Gastrocnemius medialis (tissue), 4 donors: ENCODE measurements around the gene FUNDC1. TPM values are rescaled to one million over a fixed set of nuclear protein-coding genes. Genes with fewer than 3 reads are reported as not detected.

Experiments used
- ATAC-seq, 2 donors: fragments of 150-250 bp; one replicate each; pipeline ENCODE4 v1.9.1; 2016
- DNase-seq, 2 donors: peaks; one replicate each; pipeline ENCODE4 v3.0.0-alpha.2; 2019
- H3K27ac ChIP-seq, 4 donors: fragments of 200-600 bp; sonication (generic); 1 replicate in 1 of 4; 2 replicates in 3 of 4; pipeline ENCODE4 v1.5.1; 2016 to 2018; ENCODE audit warnings: mild to moderate bottlenecking in 2 of 4, moderate library complexity in 1 of 4
- H3K27me3 ChIP-seq, 3 donors: fragments of 200-600 bp; sonication (generic) in 2 of 3; 1 replicate in 1 of 3; 2 replicates in 2 of 3; pipeline versions ENCODE4 v1.5.1 to v1.6.0; 2016 to 2019; ENCODE audit warnings: mild to moderate bottlenecking in 1 of 3, moderate library complexity in 1 of 3
- H3K36me3 ChIP-seq, 2 donors: fragments of 200-600 bp; sonication (generic) in 1 of 2; one replicate each; pipeline ENCODE4 v1.5.1; 2017 to 2018
- H3K4me1 ChIP-seq, 2 donors: fragments of 200-600 bp; sonication (generic) in 1 of 2; one replicate each; pipeline ENCODE4 v1.5.1; 2016 to 2017; ENCODE audit warnings: mild to moderate bottlenecking in 2 of 2
- H3K4me3 ChIP-seq, 4 donors: fragments of 200-600 bp; sonication (generic) in 3 of 4; 1 replicate in 1 of 4; 2 replicates in 3 of 4; pipeline ENCODE4 v1.5.1; 2016 to 2019; ENCODE audit warnings: mild to moderate bottlenecking in 2 of 4
- H3K9me3 ChIP-seq, 3 donors: fragments of 200-600 bp; sonication (generic) in 2 of 3; 1 replicate in 1 of 3; 2 replicates in 2 of 3; pipeline ENCODE4 v1.5.1; 2016 to 2019
- CTCF ChIP-seq, 5 experiments: fragments of 450-650 bp in 3 of 5; fragments of 200-600 bp in 2 of 5; sonication (generic) in 2 of 5; IDR thresholded peaks in 4 of 5; conservative IDR thresholded peaks in 1 of 5; 1 replicate in 4 of 5; 2 replicates in 1 of 5; pipeline ENCODE4 v1.5.1; 2016 to 2019; ENCODE audit warnings: antibody characterized with exemption in 5 of 5, mild to moderate bottlenecking in 3 of 5, moderate library complexity in 3 of 5
- POLR2A ChIP-seq, 2 donors: fragments of 450-650 bp; IDR thresholded peaks; one replicate each; pipeline ENCODE4 v1.6.1; 2017; ENCODE audit warnings: antibody characterized with exemption in 2 of 2, mild to moderate bottlenecking in 2 of 2, moderate library complexity in 2 of 2
- in situ Hi-C, 4 donors: fragments of 200-750 bp; cut with MboI; loops; one replicate each; pipeline versions ENCODE4 v1.15.0 to v1.8.0; 2017; ENCODE audit warnings: low sequenced_read_pairs in 4 of 4
- intact Hi-C: fragments of 100-400 bp; cut with DNase I; formaldehyde crosslinking; loops from one replicate; pipeline ENCODE4 v1.15.1; 2023; ENCODE audit warnings: low total_unique reads
- total RNA-seq, 4 donors: library from RNA; depleted of rRNA; stranded (reverse); fragments of >200 nt; gene quantifications; one replicate each; pipeline versions ENCODE4 v1.1.0 to v1.2.3, GENCODE V29; 2016

The FUNDC1 gene
- total RNA-seq = 10 to 100 TPM in 1 of 4 donors, 1 to 10 TPM in 3; 3.5 to 17.0 (median 6.2) TPM

GRCh38 chrX:44542567-44543325 is at the start of gene FUNDC1:
FUNDC1 (minus strand) TSS chrX:44542859; CDS start chrX:44542832, 27 bp downstream.
- DNase-seq (peak; percentile 77 to 89), ATAC-seq (peak; percentile 99)
- Histone ChIP-seq H3K27me3 (no peaks in the 10 kb centered on the region), H3K36me3 (no peaks in the 10 kb centered on the region), H3K4me1 (peaks cover 5 to 12% of the 10 kb centered on the region in 2 donors), H3K27ac (peak within 1 kb of the TSS; percentile 57 to 82 (median 77)), H3K4me3 (peak within 1 kb of the TSS; percentile 48 to 80 (median 62)), H3K9me3 (no peaks in the 10 kb centered on the region)
- intact Hi-C loops = loop anchor here (5.0 kb wide), 1 partner anchor 330 kb away; the partner anchor contains the start of gene KDM6A
- TF ChIP-seq POLR2A (IDR thresholded peaks at IDR 0.05) (peak; percentile 20 to 28), CTCF (IDR thresholded peaks at IDR 0.05 in 4 of 5, conservative IDR thresholded peaks at IDR 0.05 in 1 of 5) (peak in 3 of 5 experiments; percentile 23 to 31 (median 24))
- in situ Hi-C loops = no loop called here

- Histone ChIP-seq H3K36me3 (no peaks in the 10 kb centered on the region), H3K4me1 (no peaks in the 10 kb centered on the region), H3K27me3 (no peaks in the 10 kb centered on the region), H3K27ac (no peak overlapping the region), H3K4me3 (no peak overlapping the region), H3K9me3 (no peaks in the 10 kb centered on the region)
- in situ Hi-C loops (no loop called here), intact Hi-C loops (no loop called here)
- no peak for DNase-seq
- TF ChIP-seq POLR2A (IDR thresholded peaks at IDR 0.05) = no peak
- no peak for TF ChIP-seq CTCF (IDR thresholded peaks at IDR 0.05 in 4 of 5, conservative IDR thresholded peaks at IDR 0.05 in 1 of 5)
- no peak for ATAC-seq
Measured at GRCh38 chrX:44585866-44586265, 43.2 kb upstream of the FUNDC1 start.

- TF ChIP-seq POLR2A (IDR thresholded peaks at IDR 0.05) (no peak), CTCF (IDR thresholded peaks at IDR 0.05 in 4 of 5, conservative IDR thresholded peaks at IDR 0.05 in 1 of 5) (no peak)
- Histone ChIP-seq H3K27ac (no peak overlapping the region), H3K4me1 (no peaks in the 10 kb centered on the region), H3K4me3 (no peak overlapping the region), H3K27me3 (no peaks in the 10 kb centered on the region), H3K9me3 (no peaks in the 10 kb centered on the region), H3K36me3 (no peaks in the 10 kb centered on the region)
- ATAC-seq = no peak
- intact Hi-C loops = no loop called here
- no peak for DNase-seq
- in situ Hi-C loops = no loop called here
Measured at GRCh38 chrX:44580466-44580865, 37.8 kb upstream of the FUNDC1 start.

GRCh38 chrX:44572340-44572938 is 29.8 kb upstream of the FUNDC1 start:
- Histone ChIP-seq H3K27ac (no peak overlapping the region), H3K36me3 (no peaks in the 10 kb centered on the region), H3K4me3 (no peak overlapping the region), H3K27me3 (no peaks in the 10 kb centered on the region), H3K4me1 (no peaks in the 10 kb centered on the region), H3K9me3 (peaks cover 0 to 14% (median 0%) of the 10 kb centered on the region in 3 donors)
- TF ChIP-seq CTCF (IDR thresholded peaks at IDR 0.05 in 4 of 5, conservative IDR thresholded peaks at IDR 0.05 in 1 of 5) (no peak), POLR2A (IDR thresholded peaks at IDR 0.05) (no peak)
- intact Hi-C loops (no loop called here), in situ Hi-C loops (no loop called here)
- DNase-seq = no peak
- no peak for ATAC-seq
